Natural killer cell (primary cell): ENCODE results near the gene SPAG16. TPM values are rescaled to one million over a fixed set of nuclear protein-coding genes. Genes with fewer than 3 reads are reported as not detected.

Source experiments
- ATAC-seq, 3 donors: fragments of 150-1000 bp in 2 of 3; fragments of 200-7000 bp in 1 of 3; cut with Tn5 transposase; 1 replicate in 1 of 3; 2 replicates in 2 of 3; pipeline ENCODE4 v1.10.0; 2021; ENCODE audit warnings: mild to moderate bottlenecking in 2 of 3, moderate library complexity in 2 of 3
- DNase-seq, 2 donors: peaks; one replicate each; pipeline versions ENCODE4 v3.0.0 to v3.0.0-alpha.2; 2013 to 2021; ENCODE audit warnings: mixed read lengths in 1 of 2
- H3K27ac ChIP-seq: one replicate; pipeline ENCODE4 v1.5.1; 2013; ENCODE audit warnings: mild to moderate bottlenecking, low read length
- H3K27me3 ChIP-seq: one replicate; pipeline ENCODE4 v1.6.1; 2013; ENCODE audit warnings: low read length; ENCODE audit not compliant: control insufficient read depth, insufficient read depth
- H3K36me3 ChIP-seq: one replicate; pipeline ENCODE4 v1.6.1; 2013; ENCODE audit warnings: low read length; ENCODE audit not compliant: control insufficient read depth, insufficient read depth
- H3K4me1 ChIP-seq: one replicate; pipeline ENCODE4 v1.6.1; 2013; ENCODE audit warnings: low read length; ENCODE audit not compliant: control insufficient read depth, insufficient read depth
- H3K4me3 ChIP-seq: one replicate; pipeline ENCODE4 v1.5.1; 2013; ENCODE audit warnings: low read length
- H3K9me3 ChIP-seq: one replicate; pipeline ENCODE4 v1.6.1; 2013; ENCODE audit warnings: low read length; ENCODE audit not compliant: control insufficient read depth, insufficient read depth
- H3K27ac Mint-ChIP-seq, 2 donors: one replicate each; pipeline ENCODE4 v1.8.0; 2022; ENCODE audit warnings: mild to moderate bottlenecking in 2 of 2, mixed read lengths in 2 of 2, moderate library complexity in 1 of 2
- H3K27me3 Mint-ChIP-seq, 2 donors: one replicate each; pipeline ENCODE4 v1.8.0; 2022; ENCODE audit warnings: low read depth in 2 of 2, mixed read lengths in 2 of 2
- H3K36me3 Mint-ChIP-seq: one replicate; pipeline ENCODE4 v1.8.0; 2022; ENCODE audit warnings: mixed read lengths
- H3K4me1 Mint-ChIP-seq, 2 donors: one replicate each; pipeline ENCODE4 v1.8.0; 2022; ENCODE audit warnings: mixed read lengths in 2 of 2
- H3K4me3 Mint-ChIP-seq: one replicate; pipeline ENCODE4 v1.8.0; 2022; ENCODE audit warnings: mild to moderate bottlenecking, moderate library complexity, mixed read lengths
- H3K9me3 Mint-ChIP-seq, 2 donors: one replicate each; pipeline ENCODE4 v1.8.0; 2022; ENCODE audit warnings: mixed read lengths in 2 of 2
- CTCF ChIP-seq: fragments of 200-600 bp; IDR thresholded peaks from one replicate; pipeline ENCODE4 v1.8.0; 2022; ENCODE audit warnings: antibody characterized with exemption
- WGBS: methylation state at CpG from one replicate; pipeline ENCODE4 v1.1.7; 2013; ENCODE audit warnings: missing lambda C conversion rate; ENCODE audit not compliant: insufficient coverage; 5-methylcytosine and 5-hydroxymethylcytosine counted together
- intact Hi-C: fragments of 100-400 bp; cut with micrococcal nuclease; formaldehyde crosslinking; loops from one replicate; pipeline ENCODE4 v1.14.2; 2022
- total RNA-seq, 4 donors: library from RNA; stranded (reverse); fragments of 120-200 nt in 1 of 4; gene quantifications; one replicate each; pipeline versions ENCODE4 v1.2.3 to v1.2.4, GENCODE V29; 2013 to 2022

The SPAG16 gene
- total RNA-seq, 3 donors from 2014 or later (not counting 1 experiment from before 2014, with no cell fraction given): 3.5 to 5.8 (median 4.0) TPM

- H3K4me3 Mint-ChIP-seq: no peak overlapping the region
- DNase-seq: no peak
- no peaks in the 10 kb centered on the region for H3K36me3 Mint-ChIP-seq
These were observed 261.2 kb downstream of the SPAG16 start for GRCh38 chr2:213545481-213545880.

GRCh38 chr2:213545964-213546475 lies 261.8 kb downstream of the SPAG16 start:
- H3K9me3 Mint-ChIP-seq: peaks cover 9 to 14% of the 10 kb centered on the region in 2 donors
- no peaks in the 10 kb centered on the region for H3K27me3 ChIP-seq
- intact Hi-C loops: no loop called here

More at GRCh38 chr2:213545481-213545880, 261.2 kb downstream of the SPAG16 start:
- intact Hi-C loops: no loop called here
- Histone ChIP-seq H3K27ac (no peak overlapping the region), H3K27me3 (no peaks in the 10 kb centered on the region), H3K9me3 (no peaks in the 10 kb centered on the region), H3K4me1 (no peaks in the 10 kb centered on the region), H3K36me3 (no peaks in the 10 kb centered on the region), H3K4me3 (no peak overlapping the region)
- Mint-ChIP-seq H3K27ac (no peak overlapping the region), H3K4me1 (no peaks in the 10 kb centered on the region), H3K9me3 (peaks cover 7 to 14% of the 10 kb centered on the region in 2 donors), H3K27me3 (no peaks in the 10 kb centered on the region)
- no peak for TF ChIP-seq CTCF
- WGBS: no CpG with 5 or more reads among the region's 2 CpGs
- no peak for ATAC-seq

GRCh38 chr2:213551526-213551925 lies 267.3 kb downstream of the SPAG16 start:
- WGBS: no CpG with 5 or more reads among the region's 1 CpG
- intact Hi-C loops: no loop called here
- peaks cover 8 to 18% of the 10 kb centered on the region in 2 donors for H3K9me3 Mint-ChIP-seq
- no peak overlapping the region for H3K27ac Mint-ChIP-seq
- H3K27ac ChIP-seq: no peak overlapping the region
- no peaks in the 10 kb centered on the region for H3K4me1 ChIP-seq
- no peaks in the 10 kb centered on the region for H3K36me3 ChIP-seq
- DNase-seq (no peak), ATAC-seq (no peak)
- H3K4me3 ChIP-seq: no peak overlapping the region
- H3K4me3 Mint-ChIP-seq: no peak overlapping the region
- TF ChIP-seq CTCF: no peak
- no peaks in the 10 kb centered on the region for H3K36me3 Mint-ChIP-seq
- no peaks in the 10 kb centered on the region for H3K27me3 Mint-ChIP-seq
- H3K9me3 ChIP-seq: no peaks in the 10 kb centered on the region
- H3K27me3 ChIP-seq: no peaks in the 10 kb centered on the region
- no peaks in the 10 kb centered on the region for H3K4me1 Mint-ChIP-seq

More at GRCh38 chr2:213545964-213546475, 261.8 kb downstream of the SPAG16 start:
- Histone ChIP-seq H3K9me3 (no peaks in the 10 kb centered on the region), H3K27ac (no peak overlapping the region), H3K4me1 (no peaks in the 10 kb centered on the region), H3K36me3 (no peaks in the 10 kb centered on the region), H3K4me3 (no peak overlapping the region)
- no peak for DNase-seq
- Mint-ChIP-seq H3K27me3 (no peaks in the 10 kb centered on the region), H3K4me3 (no peak overlapping the region), H3K36me3 (no peaks in the 10 kb centered on the region), H3K27ac (no peak overlapping the region), H3K4me1 (no peaks in the 10 kb centered on the region)
- TF ChIP-seq CTCF: no peak
- no peak for ATAC-seq

- Histone ChIP-seq H3K4me1 (no peaks in the 10 kb centered on the region), H3K27me3 (no peaks in the 10 kb centered on the region), H3K9me3 (no peaks in the 10 kb centered on the region), H3K4me3 (no peak overlapping the region), H3K27ac (no peak overlapping the region), H3K36me3 (no peaks in the 10 kb centered on the region)
- no peaks in the 10 kb centered on the region for H3K27me3 Mint-ChIP-seq
- H3K4me1 Mint-ChIP-seq: no peaks in the 10 kb centered on the region
- DNase-seq (no peak), ATAC-seq (no peak)
- no peak for TF ChIP-seq CTCF
- peaks cover 10 to 11% of the 10 kb centered on the region in 2 donors for H3K9me3 Mint-ChIP-seq
- no peak overlapping the region for H3K27ac Mint-ChIP-seq
- H3K4me3 Mint-ChIP-seq: no peak overlapping the region
- WGBS: 83% methylated on average over 3 of the region's 5 CpGs
- intact Hi-C loops: no loop called here
- no peaks in the 10 kb centered on the region for H3K36me3 Mint-ChIP-seq
These were observed 274.8 kb downstream of the SPAG16 start for GRCh38 chr2:213559053-213559452.
